GM21360 (cell line): ENCODE results near the gene DDR1.
A peak's percentile ranks its signal among the peaks of the same experiment; 100 is the strongest.
"Not testable (repeated sequence)": the region's sequence is repeated elsewhere in the genome, so short reads cannot be mapped to it uniquely, and the experiment has no call there.

ENCODE experiments used
- ATAC-seq: cut with Tn5 transposase; IDR thresholded peaks from one replicate; pipeline ENCODE4 v1.9.1; 2021; ENCODE audit warnings: mild to moderate bottlenecking, moderate library complexity; ENCODE audit not compliant: unreplicated experiment

Gene DDR1

DNA sequence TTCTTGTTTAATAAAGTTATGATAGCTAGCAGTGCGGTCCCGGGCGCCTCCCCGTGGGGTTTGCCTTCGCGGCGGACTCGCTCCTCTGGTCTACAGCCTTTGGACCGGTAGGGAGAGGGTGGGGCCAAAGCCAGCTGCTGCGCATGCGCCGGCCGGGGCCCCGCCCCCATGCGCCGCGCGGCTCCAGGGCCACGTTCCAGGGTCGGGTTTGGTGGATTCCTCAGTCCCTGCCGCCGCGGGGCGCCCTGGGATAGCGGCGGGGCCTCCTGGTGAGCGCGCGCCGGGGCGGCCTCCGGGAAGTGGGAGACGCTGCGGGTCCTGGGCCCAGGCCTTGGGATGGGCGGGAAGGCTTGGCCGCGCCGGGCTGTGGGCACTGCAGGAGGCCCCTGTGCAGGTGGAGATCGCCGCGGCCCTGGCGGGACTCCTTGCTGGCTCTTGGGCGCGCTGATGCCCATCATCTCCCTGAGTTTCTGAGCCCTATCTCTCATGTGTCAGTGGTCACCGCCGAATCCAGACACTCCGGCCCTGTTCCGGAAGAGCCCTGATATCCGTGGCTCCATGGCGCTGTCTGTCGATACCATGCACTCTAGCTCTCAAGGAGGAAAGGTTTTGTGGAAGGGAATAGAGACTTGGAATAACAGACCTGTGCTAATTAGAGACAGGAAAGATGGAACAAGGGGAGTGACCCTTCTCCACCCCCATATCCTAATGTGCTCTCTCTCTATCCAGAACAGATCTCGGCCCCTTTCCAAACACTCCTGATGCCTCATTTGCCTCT is 29.9 kb downstream of the DDR1 start, which contains the start of gene VARS2:
Gene VARS2, plus strand, starts transcription at position 163 of the 778 bp plus-strand sequence. Its CDS starts 599 bp downstream, at position 762.
- peak; percentile 74 for ATAC-seq

DNA sequence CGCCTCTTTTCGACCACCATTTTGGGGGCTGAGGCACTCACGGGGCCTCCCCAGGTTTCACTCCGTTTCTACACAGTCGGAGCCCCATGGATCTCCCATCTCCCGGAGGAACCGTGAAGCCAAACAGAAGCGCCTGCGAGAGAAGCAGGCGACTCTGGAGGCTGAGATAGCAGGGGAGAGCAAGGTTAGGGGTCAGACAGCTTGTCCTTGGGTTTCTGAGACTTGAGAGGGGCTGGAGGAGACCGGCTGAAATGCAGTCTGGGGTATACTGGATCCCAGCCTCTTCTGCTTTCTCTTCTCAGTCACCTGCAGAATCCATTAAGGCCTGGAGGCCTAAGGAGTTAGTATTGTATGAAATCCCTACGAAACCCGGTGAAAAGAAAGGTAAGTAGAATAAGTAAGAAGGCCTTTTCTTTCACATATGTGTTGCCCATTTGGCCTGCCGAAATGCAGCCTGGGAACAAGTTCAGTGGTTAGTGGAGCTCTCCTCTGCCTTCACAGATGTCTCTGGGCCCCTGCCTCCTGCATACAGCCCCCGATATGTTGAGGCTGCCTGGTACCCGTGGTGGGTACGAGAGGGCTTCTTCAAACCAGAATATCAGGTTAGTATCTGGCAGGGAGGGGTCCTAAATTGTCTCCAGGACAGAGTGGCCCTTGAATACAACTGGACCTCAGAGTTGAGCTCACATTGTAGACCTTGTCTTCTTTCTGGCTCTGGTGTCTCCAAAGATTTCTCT is 30.7 kb downstream of the DDR1 start:
- ATAC-seq = no peak

DNA sequence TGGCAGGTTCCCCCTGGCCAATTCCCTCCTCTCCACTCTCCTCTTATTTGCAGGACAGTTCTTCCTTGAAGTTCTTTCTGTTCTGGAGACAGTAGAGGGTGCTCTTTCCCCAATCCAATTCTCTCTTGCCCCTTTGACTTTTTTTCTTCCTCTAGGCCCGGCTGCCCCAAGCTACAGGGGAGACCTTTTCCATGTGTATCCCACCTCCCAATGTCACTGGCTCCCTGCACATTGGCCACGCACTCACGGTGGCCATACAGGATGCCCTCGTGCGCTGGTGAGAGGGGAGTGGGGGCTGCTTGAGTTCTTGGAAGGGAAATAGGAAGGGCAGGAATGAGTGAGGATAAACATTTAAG is 31.2 kb downstream of the DDR1 start:
- ATAC-seq = no peak

DNA sequence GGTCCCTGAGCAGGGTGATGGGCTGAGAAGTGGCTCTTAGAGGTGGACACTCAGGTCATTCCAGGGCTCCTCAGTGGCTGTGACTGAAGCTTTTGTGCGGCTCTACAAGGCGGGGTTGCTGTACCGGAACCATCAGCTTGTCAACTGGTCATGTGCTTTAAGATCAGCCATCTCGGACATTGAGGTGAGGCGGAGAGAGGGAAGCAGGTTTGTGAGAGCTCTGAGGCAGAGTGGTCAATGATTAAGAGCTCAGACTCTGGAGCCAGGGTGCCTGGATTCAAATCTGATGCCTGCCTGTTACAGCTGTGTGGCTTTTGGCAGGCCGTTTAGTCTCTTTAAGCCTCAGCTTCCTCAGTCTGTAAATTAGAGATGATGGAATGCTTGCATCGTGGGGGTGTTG is 32.7 kb downstream of the DDR1 start:
- ATAC-seq = no peak

DNA sequence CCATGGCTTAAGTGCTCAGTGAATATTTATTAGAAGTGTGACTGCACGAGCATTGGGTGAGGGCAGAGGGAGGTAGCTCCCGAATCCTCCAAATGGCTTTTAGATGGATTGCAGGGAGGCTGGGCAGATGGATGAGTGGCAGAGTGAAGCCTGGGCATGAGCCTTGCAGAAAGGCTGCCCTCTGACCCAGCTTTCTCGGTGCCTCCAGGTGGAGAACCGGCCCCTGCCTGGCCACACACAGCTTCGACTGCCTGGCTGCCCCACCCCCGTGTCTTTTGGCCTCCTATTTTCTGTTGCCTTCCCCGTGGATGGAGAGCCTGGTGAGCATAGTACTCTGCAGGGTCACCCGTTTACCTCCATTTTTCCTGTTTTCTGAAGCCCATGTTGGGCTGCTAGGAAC is 33.2 kb downstream of the DDR1 start:
- no peak for ATAC-seq

DNA sequence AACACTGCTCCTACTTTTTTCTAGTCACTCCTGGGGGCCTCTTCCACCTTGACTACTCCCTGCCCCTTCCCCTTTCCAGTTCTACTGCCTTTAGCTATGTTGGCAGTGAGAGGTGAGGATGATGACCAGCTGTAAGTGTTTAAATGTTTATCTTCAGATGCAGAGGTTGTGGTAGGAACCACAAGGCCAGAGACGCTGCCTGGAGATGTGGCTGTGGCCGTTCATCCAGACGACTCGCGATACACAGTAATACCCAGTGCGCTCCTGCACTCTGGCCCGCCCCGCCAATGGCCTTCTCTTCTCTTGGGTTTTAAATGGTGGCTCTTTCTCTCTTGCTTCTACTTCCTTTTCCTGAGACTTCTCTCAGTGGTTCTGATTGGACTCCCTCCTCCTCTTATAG is 34.4 kb downstream of the DDR1 start:
- no peak for ATAC-seq

DNA sequence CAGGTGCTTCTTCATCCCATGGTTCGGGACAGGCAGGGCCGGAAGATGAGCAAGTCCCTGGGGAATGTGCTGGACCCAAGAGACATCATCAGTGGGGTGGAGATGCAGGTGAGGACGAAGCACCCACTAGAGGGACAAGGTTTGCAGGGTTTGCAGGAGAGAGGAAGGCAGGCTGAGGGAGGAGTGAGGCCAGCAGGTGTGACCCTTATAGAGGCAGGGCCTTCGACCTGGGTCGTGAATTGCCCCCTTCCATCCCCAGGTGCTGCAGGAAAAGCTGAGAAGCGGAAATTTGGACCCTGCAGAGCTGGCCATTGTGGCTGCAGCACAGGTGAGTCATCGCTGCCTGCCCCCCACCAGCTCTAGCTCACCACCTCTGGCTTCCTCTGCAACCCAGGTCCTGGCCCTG is 38.1 kb downstream of the DDR1 start:
- ATAC-seq = no peak

DNA sequence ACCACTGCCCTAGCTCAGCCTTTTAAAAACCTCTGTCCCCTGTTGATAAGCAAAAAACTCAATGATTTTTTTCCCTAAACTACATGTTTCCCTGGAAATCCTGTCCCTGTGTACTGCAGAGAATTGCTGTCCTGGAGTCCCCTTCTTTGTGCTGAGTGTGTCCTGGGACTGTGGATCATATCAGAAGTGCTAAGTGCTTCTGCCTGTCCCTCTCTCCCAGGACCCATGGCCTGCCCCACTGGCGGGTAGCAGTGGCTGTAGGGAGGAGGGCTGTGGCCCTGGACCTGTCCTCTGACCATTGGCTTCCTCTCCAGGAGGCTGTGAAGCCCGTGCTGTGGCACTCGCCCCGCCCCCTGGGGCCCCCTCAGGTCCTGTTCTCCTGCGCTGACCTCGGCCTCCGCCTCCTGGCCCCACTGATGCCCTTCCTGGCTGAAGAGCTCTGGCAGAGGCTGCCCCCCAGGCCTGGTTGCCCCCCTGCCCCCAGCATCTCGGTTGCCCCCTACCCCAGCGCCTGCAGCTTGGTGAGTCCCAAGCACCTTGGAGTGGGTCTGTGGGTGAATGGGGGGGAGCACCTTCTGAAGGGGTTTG is 39.8 kb downstream of the DDR1 start:
- ATAC-seq = not testable (repeated sequence)

DNA sequence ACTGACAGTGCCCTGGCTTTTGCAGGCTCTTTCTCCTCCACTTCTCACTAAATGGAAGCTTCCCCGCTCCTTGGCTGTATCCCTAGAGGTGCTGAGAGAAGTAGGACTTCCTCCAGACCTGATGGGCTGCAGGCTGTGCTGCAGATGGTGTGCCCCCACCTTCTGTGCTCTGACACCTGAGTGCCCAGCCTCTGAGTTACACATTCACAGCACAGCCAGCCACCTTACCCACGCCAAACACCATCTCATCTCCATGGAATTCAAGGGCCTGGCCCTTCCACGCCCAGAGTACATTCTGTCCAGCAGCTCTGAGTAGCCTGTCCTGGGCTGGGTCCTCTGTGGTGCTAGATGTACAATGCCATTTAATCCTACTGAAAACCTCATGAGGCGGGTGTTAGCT is 42.3 kb downstream of the DDR1 start:
- no peak for ATAC-seq

DNA sequence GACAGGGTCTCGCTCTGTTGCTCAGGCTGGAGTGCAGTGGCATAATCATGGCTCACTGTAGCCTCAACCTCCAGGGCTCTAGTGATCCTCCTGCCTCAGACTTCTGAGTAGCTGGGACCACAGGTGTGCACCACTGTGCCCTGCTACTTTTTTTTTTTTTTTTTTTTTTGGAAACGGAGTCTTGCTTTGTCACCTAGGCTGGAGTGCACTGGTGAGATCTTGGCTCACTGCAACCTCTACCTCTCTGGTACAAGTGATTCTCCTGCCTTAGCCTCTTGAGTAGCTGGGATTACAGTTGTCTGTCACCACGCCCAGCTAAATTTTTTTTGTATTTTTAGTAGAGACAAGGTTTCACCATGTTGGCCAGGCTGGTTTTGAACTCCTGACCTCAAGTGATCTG is 42.8 kb downstream of the DDR1 start:
- ATAC-seq = not testable (repeated sequence)

DNA sequence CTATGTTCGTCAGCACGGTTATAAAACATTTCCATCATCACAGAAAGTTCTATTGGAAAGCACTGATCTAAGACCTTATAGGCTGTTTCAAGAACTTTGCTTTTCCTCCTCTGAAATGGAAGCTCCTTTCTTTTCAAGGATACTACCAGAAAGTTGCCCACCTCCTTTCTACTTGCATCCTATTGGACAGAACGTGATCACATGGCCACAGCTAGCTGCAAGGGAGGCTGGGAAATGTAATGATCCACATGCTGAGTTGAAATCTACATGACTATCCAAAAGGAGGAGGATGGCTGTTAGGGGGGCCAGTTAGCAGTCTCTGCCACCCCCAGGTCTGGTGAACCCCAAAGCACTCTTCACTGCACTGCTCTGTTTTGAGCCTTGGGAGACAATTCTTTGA is 44.4 kb downstream of the DDR1 start:
- no peak for ATAC-seq

DNA sequence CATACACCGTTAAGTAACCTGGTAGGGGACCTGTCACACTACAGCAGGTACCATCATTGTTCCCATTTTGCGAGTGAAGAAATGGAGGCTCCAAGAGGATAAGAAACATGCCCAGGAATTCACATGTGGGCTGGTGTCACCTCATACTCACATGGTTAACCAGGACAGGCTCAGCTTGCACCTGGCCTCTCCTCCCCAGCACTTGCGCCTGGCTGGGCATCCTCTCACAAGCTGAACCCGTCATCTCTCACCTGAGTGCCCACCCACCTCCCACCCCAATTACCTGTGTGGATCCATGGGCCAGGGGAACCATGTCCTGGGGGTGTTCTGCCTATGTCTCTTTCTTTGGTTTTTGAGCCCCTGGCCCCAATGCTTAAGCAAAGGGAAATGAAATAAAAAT is 46.2 kb downstream of the DDR1 start:
- ATAC-seq = no peak

DNA sequence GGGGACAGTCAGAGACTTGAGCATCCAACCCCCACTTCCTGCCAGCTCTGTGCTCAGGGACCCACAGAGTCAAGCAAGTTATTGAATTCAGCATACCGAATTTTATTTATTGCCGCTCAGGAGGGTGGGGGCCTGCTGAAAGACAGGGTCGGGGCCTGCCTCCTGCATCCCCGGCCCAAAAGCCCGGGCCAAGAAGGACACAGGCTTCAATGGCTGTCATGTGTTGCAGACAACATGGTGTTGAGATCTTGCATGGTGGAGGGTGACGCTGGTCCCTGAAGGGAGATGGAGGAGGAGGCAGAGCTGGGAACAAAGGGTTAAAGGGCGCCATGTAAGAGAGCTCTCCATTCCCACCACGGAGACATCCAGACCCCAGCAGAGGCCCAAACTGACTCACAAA is 47.0 kb downstream of the DDR1 start:
- no peak for ATAC-seq

DNA sequence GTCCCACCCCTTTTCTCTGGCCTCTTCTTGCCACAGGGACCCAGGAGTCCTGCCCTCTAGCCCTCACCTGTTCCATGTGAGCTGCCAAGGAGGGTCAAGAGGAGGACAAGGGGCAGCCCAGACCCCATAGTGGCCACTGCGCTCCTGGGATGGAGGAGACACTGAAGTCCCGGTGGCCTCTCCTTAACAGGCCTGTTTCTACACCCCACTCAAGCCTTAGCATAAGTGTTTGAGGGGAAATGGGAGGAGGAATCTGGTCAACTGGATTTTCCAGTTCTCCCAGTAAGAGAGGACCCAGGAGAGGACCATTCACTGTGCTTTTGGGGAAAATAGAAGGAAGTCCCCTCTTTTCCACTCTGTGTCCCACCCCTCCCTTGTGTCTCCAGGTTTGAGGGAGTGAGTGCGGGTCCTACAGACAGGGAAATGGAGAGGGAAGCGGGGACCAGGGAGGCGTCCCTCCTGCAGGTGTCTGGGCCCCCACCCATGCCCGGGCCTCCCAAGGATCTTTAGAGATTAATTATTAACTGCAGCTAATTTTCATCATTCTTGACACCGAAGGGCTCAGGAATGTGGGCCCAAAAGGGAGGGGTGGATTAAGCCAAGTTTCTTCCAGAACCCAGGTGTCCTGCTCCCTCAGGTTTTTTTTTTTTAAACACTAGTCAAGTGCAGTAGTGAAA is 47.8 kb downstream of the DDR1 start, which contains the start of gene SFTA2:
Gene SFTA2, minus strand, starts transcription at position 202 of the 677 bp plus-strand sequence. Its CDS starts 74 bp downstream, at position 128.
- ATAC-seq = no peak

DNA sequence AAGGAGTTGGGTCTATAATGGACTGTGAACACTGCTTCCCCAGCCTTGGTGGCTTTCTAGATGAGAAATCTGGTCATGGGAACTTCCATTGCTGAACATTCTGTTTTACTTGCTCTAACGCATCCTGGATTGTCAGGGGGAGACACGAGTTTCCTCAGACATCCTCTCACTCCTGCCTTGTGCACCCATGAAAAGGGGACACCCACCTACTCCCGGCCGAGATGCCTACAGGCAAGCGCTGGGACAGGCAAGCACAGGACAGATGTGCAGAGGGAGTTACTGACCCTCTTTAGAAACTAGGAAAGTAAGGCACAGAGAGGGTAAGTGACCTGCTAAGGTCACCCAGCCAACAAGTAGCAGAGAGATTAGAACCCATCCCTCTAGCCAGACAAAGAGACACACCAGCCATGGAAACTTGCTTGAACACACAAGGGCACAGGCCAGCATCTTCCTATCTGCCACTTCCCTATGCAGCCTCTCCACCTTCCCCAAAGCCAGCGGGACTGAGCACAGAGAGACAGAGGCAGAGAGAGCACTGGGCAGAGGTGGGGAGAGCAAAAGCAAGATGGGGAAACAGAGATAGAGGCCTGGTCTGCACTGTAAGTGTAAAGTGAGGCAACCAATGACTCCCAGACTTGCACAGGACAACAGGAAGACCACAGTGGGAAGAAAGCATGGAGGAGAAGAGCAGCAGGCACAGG is 48.5 kb downstream of the DDR1 start:
- ATAC-seq = no peak

DNA sequence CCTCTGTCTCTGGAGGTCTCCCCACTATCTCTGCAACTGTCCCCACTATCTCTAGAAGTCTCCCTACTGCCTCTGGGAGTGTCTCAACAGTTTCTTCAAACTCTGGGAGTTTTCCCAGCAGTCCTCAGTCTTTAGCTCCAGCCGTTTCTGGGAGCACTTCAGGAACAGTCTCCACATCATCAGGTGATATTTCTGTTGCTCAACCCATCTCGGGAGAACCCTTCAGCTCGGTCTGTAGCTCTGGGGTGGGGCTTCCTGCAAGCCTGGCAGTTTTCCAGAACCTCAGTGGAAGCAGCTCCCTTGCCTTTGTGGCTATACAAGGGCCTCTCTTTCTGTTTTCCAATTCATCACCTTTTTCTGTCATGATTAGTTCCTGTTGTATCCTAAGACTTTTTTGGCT is 50.7 kb downstream of the DDR1 start:
- no peak for ATAC-seq

DNA sequence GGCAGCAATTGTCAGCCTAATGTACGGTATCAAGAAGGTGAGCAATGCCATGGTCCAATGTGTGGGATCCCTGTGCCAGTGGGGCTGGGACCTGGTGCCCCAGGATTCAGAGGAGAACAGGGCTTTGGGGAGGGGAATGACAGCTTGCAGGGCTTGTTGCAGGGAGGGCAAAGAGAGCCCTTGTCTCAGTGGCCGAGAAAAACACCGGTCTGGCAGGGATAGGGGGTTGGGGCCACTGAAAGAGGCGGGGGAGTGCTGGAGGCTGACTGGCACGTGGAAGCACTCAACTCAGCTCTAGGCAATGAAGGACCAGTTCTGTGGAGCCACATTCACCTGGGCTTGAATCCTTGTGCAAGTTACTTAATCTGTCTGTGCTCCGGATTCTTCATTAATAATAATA is 52.9 kb downstream of the DDR1 start:
- no peak for ATAC-seq

DNA sequence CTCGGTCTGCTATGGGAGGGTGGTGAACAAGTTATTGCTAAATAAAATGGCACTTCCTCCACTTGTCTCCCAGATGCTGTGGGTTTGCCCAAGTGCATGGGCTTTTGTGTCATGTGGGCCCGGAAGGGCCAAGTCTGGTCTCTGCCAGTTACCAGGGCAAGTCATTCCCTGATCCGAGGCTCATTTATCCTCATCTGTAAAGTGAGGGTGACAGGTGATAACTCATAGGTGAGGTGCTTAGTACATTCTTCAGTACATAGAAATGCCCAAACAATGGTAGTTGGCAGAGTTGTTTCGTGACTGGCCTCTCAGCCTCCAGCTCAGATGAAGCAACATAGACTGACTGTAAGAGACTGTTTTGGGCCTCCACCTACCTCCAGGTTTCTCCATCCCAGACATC is 54.4 kb downstream of the DDR1 start:
- no peak for ATAC-seq

DNA sequence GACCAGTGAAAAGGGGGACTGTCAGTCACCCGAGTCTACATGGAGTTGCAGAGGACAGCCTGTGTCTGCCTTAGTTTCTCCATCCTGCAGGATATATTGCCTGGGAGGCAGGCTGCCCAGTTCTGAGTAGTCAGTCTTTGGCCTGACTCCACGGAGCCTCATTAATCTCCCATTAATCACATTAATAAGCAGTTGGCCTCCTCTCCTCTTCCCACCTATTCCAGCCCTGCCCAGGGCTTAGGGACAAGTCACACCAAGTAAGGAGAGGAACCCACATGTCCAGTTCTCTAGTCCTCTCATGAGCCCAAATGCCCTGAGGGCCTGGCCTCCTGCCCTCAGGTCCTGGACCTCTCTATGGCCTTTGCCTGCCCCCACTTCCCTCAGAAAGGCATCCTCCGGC is 55.2 kb downstream of the DDR1 start:
- no peak for ATAC-seq

DNA sequence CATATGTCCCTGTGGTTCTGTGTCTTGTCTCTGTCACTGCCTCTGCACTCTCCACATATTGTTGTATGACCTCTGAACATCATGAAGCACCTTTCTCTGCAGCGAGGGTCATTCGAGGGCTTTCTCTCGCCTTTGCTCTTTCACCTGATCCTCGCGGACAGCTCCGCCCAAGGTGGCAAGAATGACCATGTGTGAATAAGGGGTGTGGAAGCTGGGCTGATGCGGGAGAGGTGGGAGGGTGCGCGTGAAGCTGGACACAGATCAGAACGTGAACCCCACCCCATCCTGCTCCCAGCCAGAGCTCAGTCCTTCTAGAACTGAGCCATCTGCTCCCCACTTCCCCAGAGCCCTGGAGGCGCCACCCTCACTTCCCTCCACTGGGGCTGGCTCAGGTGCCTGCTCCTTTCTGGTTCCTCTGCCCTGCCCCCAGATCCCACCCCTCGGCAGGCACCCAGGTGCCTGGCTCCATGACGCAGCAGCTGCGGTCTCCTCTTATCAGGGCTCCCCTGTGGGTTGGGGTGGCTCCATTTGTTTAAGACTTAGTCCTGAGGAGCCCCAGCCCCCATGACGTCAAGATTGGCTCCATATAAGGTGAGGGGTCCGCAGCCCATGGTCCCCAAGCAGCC is 56.2 kb downstream of the DDR1 start, which contains the start of gene MUCL3:
Gene MUCL3, plus strand, starts transcription at position 613 of the 626 bp plus-strand sequence. CDS start 27 bp downstream, outside the sequence.
- ATAC-seq = no peak
